NCI-H345 treated with DMSO at 0.1 percent for 48 hours (cell line): ENCODE data around the gene OR4C15.

ENCODE experiments used
- DNase-seq: peaks from one replicate; lab custom pipeline; 2025; ENCODE audit not compliant: unreplicated experiment; lab: John Stamatoyannopoulos, UW

OR4C15 gene

GRCh38 chr11:55554169-55554568 is at the start of gene OR4C15:
Gene OR4C15, plus strand, starts transcription at chr11:55554469. Its CDS starts 0 bp downstream, at chr11:55554469.
- DNase-seq = no peak

DNA sequence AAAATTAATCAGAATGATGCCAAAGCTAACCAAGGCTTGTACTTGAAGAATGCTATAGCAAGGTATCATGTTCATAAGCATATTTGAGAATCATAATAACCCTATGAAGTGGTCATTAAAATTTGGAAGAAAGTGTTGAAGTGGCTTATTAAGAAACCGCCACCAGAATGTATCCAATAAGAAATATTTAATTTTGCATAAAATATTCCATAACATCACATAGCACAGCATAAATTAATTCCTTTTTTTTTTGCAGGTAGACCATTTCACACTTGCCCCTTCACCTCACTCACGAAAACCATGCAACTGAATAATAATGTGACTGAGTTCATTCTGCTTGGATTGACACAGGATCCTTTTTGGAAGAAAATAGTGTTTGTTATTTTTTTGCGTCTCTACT is 17.6 kb downstream of the OR4C15 start, which contains the start of gene OR4C16:
Gene OR4C16 (plus strand): TSS at position 301 of the 400 bp plus-strand sequence. CDS start 0 bp downstream, at position 301.
- DNase-seq = no peak

DNA sequence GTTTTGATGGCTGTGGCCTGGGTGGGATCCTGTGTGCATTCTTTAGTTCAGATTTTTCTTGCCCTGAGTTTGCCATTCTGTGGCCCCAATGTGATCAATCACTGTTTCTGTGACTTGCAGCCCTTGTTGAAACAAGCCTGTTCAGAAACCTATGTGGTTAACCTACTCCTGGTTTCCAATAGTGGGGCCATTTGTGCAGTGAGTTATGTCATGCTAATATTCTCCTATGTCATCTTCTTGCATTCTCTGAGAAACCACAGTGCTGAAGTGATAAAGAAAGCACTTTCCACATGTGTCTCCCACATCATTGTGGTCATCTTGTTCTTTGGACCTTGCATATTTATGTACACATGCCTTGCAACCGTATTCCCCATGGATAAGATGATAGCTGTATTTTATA is 18.3 kb downstream of the OR4C15 start:
- no peak for DNase-seq
